MCF 10A (cell line): Measurements from ENCODE around the gene MRPS23. TPM values are rescaled to one million over a fixed set of nuclear protein-coding genes. Genes with fewer than 3 reads are reported as not detected.

Source experiments
- BruUV-seq: library from RNA; stranded (reverse); fragments of 400-500 nt; replicated peaks from 2 replicates; lab custom pipeline; 2021; lab: Mats Ljungman, UMichigan
- CTCF ChIA-PET: fragments of 300-600 bp; sonication (Branson Sonifier 250); formaldehyde crosslinking; extraction: SDS; loops from one replicate; lab custom pipeline; 2021; ENCODE audit warnings: antibody characterized with exemption, inconsistent platforms; lab: Yijun Ruan, JAX
- POLR2A ChIA-PET: fragments of 300-600, 350-650 bp; sonication (Branson Sonifier 250); formaldehyde crosslinking; extraction: SDS; loops from one replicate; lab custom pipeline; 2020; ENCODE audit warnings: antibody characterized with exemption, inconsistent platforms; lab: Yijun Ruan, JAX
- DNase-seq: peaks from one replicate; pipeline ENCODE4 v3.0.0-alpha.2; 2018; ENCODE audit not compliant: unreplicated experiment
- H3K27ac Mint-ChIP-seq: one replicate; pipeline ENCODE4 v1.8.0; 2022; ENCODE audit warnings: mild to moderate bottlenecking, low read depth, mixed read lengths; ENCODE audit not compliant: unreplicated experiment
- H3K27me3 Mint-ChIP-seq: one replicate; pipeline ENCODE4 v1.8.0; 2022; ENCODE audit warnings: mixed read lengths; ENCODE audit not compliant: insufficient read depth, unreplicated experiment
- H3K36me3 Mint-ChIP-seq: one replicate; pipeline ENCODE4 v1.8.0; 2022; ENCODE audit warnings: mild to moderate bottlenecking, moderate library complexity, mixed read lengths; ENCODE audit not compliant: insufficient read depth, unreplicated experiment
- H3K4me1 Mint-ChIP-seq: one replicate; pipeline ENCODE4 v1.8.0; 2022; ENCODE audit warnings: mixed read lengths; ENCODE audit not compliant: insufficient read depth, unreplicated experiment
- H3K4me3 Mint-ChIP-seq: one replicate; pipeline ENCODE4 v1.8.0; 2022; ENCODE audit warnings: mild to moderate bottlenecking, moderate library complexity, mixed read lengths; ENCODE audit not compliant: unreplicated experiment
- H3K9me3 Mint-ChIP-seq: one replicate; pipeline ENCODE4 v1.8.0; 2022; ENCODE audit warnings: mixed read lengths; ENCODE audit not compliant: unreplicated experiment
- intact Hi-C: fragments of 100-400 bp; cut with micrococcal nuclease; formaldehyde crosslinking; loops from 2 replicates; pipeline ENCODE4 v1.14.1; 2022
- total RNA-seq: library from RNA; stranded (reverse); gene quantifications from 2 replicates; pipeline ENCODE4 v1.2.3, GENCODE V29; 2022
- TF ChIP-seq, protein P1 (sequence below): fragments of 200-600 bp; IDR thresholded peaks from one replicate; pipeline ENCODE4 v1.8.0; 2022; ENCODE audit warnings: antibody characterized with exemption, mild to moderate bottlenecking; ENCODE audit not compliant: unreplicated experiment

MRPS23 gene
- total RNA-seq, 1 experiment from 2014 or later = 59.3 TPM

DNA sequence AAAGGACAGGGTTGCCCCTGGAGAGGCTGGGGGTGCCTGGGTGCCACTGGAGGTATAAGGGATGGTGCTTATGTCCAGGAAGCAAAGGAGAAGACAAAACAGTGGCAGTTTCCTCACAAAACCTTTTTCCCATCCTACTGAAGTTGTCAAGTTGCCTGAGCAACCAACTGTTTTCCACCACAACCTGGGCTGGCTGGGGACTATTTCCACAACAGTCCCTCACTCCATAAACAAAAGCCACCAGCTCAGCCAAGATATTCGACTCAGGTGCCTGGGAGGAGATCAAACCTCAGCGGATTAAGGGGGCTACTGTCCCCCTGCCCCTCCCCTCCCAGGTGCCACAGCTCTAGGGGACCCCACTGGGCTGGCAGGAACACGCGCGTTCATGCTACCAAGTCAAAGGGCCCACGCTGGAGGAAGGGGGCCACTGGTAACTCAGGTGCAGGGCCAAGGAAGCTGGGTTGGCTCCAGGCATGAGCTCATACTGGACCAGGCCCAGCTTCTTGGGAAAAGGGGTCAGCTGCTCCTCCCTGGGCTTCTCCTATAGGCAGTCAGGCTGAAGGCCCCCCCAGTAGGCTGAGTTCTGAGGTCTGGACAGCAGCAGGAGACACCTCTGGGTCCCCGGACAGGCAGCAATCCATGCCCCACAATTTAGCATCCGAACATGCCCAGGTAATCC is 45.7 kb upstream of the MRPS23 start:
- DNase-seq = no peak
- Mint-ChIP-seq H3K4me3 (no peak overlapping the region), H3K36me3 (no peaks in the 10 kb centered on the region), H3K9me3 (no peaks in the 10 kb centered on the region), H3K4me1 (peaks cover 44% of the 10 kb centered on the region), H3K27ac (no peak overlapping the region), H3K27me3 (no peaks in the 10 kb centered on the region)
- ChIA-PET CTCF (interaction anchor here (7.8 kb wide), 1 partner anchor 17 kb away, joined by 81 read pairs; no protein-coding TSS in a partner anchor), POLR2A (interaction anchor here (0.8 to 1.2 kb wide), 2 partner anchors 16 to 91 kb away, joined by 3 to 4 read pairs; no protein-coding TSS in a partner anchor)
- intact Hi-C loops = no loop called here
- TF ChIP-seq, protein P1, sequence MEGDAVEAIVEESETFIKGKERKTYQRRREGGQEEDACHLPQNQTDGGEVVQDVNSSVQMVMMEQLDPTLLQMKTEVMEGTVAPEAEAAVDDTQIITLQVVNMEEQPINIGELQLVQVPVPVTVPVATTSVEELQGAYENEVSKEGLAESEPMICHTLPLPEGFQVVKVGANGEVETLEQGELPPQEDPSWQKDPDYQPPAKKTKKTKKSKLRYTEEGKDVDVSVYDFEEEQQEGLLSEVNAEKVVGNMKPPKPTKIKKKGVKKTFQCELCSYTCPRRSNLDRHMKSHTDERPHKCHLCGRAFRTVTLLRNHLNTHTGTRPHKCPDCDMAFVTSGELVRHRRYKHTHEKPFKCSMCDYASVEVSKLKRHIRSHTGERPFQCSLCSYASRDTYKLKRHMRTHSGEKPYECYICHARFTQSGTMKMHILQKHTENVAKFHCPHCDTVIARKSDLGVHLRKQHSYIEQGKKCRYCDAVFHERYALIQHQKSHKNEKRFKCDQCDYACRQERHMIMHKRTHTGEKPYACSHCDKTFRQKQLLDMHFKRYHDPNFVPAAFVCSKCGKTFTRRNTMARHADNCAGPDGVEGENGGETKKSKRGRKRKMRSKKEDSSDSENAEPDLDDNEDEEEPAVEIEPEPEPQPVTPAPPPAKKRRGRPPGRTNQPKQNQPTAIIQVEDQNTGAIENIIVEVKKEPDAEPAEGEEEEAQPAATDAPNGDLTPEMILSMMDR = no peak
- no TSS peak for BruUV-seq

DNA sequence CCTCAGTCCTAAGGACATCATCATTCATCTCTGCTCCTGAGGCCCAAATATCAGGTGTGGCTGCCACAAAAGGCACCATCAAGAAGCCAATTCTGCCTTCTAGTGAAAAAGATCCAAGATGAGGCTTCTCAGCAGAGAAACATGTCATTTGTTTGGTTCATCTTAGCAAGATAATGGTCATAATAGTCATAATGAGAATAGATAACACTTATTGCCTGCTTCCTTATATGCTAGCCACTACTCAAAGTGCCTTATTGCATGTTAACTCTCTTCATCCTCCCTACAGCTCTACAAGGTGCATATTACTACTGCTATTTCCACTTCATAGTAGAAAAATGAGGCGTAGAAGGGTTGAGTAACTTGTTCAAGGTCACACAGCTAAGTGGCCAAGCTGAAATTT is 45.0 kb upstream of the MRPS23 start:
- Mint-ChIP-seq H3K36me3 (no peaks in the 10 kb centered on the region), H3K27me3 (no peaks in the 10 kb centered on the region), H3K27ac (no peak overlapping the region), H3K4me1 (peaks cover 44% of the 10 kb centered on the region), H3K9me3 (no peaks in the 10 kb centered on the region), H3K4me3 (no peak overlapping the region)
- TF ChIP-seq, protein P1 = no peak
- intact Hi-C loops = loop anchor here (5.0 kb wide), 1 partner anchor 38 kb away; no protein-coding TSS in a partner anchor
- ChIA-PET POLR2A (interaction anchor here (0.8 to 1.2 kb wide), 2 partner anchors 16 to 92 kb away, joined by 3 to 4 read pairs; no protein-coding TSS in a partner anchor), CTCF (interaction anchor here (7.8 kb wide), 1 partner anchor 16 kb away, joined by 81 read pairs; no protein-coding TSS in a partner anchor)
- no peak for DNase-seq
- no TSS peak for BruUV-seq

DNA sequence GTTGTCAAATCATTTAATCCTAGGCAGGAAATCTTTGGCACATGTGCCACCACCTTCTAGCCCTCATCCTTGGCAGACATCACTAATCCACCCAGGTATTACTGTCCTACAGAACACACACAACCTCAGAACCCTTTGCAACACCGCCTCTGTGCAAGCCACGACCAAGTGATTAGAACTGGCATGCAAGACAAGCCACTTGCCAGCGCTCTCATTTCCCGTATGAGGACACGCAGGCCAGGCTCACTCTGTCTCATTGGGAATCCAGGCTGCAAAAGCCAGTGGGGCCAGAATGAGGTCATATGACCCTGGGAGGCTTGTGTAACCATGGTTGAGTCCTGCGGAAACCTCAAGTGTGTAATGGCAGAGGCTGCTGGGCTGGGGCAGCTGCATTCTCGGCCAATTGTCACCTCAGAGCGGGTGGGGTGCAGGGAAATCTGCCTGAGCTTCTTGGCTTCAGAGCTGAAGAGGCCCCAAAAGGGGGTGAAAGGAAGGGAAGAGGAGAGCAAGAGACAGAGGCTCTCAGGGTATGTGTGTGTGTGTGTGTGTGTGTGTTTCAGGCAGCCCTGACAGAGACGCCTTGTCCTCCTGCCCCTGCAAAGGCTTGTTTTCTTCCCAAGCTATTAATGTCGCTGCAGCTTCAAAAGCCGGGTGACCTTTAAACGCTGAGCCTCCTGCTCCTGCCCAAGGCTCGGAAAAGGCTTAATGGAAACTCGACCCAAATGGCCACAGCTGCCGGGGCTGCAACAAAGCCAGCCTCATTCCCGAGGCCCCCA is 43.2 kb upstream of the MRPS23 start:
- Mint-ChIP-seq H3K4me3 (peak overlapping the region; percentile 64), H3K36me3 (no peaks in the 10 kb centered on the region), H3K9me3 (no peaks in the 10 kb centered on the region), H3K27ac (peak overlapping the region; percentile 87), H3K27me3 (no peaks in the 10 kb centered on the region), H3K4me1 (peaks cover 41% of the 10 kb centered on the region)
- intact Hi-C loops = loop anchor here (1.0 to 5.0 kb wide), 6 partner anchors 10 to 102 kb away; no protein-coding TSS in a partner anchor
- ChIA-PET CTCF (interaction anchor here (0.5 to 7.8 kb wide), 15 partner anchors 9 to 110 kb away, joined by 3 to 81 read pairs (median 5); no protein-coding TSS in a partner anchor), POLR2A (interaction anchor here (0.6 to 4.1 kb wide), 18 partner anchors 9 to 201 kb away, joined by 3 to 45 read pairs (median 6); partner anchors contain the start of genes DYNLL2, MRPS23 and VEZF1)
- peak; percentile 98 for DNase-seq
- TF ChIP-seq, protein P1 = no peak
- BruUV-seq = no TSS peak
